AG04449 (cell line): ENCODE results near the gene MLH1.
"Not testable (repeated sequence)": the region's sequence is repeated elsewhere in the genome, so short reads cannot be mapped to it uniquely, and the experiment has no call there.

Source experiments
- CTCF ChIA-PET: fragments of 350-600 bp; formaldehyde crosslinking; extraction: SDS; loops from one replicate; lab custom pipeline; 2021; ENCODE audit warnings: antibody characterized with exemption; lab: Yijun Ruan, JAX
- POLR2A ChIA-PET: fragments of 400-600, 350-600 bp; formaldehyde crosslinking; extraction: SDS; loops from one replicate; lab custom pipeline; 2020; ENCODE audit warnings: antibody characterized with exemption, inconsistent platforms; lab: Yijun Ruan, JAX
- DNase-seq: peaks from one replicate; pipeline ENCODE4 v3.0.0-alpha.2; 2010; ENCODE audit warnings: low read depth, low spot score
- H3K4me3 ChIP-seq: 2 replicates; pipeline ENCODE4 v1.5.1; 2011; ENCODE audit warnings: low read depth, mild to moderate bottlenecking, control low read depth, low read length
- TF ChIP-seq, protein P1 (sequence below): IDR thresholded peaks from one replicate; pipeline ENCODE4 v1.5.1; 2011; ENCODE audit warnings: mild to moderate bottlenecking, moderate library complexity, low read length, control low read depth, inconsistent platforms; ENCODE audit not compliant: insufficient read depth; ENCODE audit errors: missing control alignments

MLH1 gene

DNA sequence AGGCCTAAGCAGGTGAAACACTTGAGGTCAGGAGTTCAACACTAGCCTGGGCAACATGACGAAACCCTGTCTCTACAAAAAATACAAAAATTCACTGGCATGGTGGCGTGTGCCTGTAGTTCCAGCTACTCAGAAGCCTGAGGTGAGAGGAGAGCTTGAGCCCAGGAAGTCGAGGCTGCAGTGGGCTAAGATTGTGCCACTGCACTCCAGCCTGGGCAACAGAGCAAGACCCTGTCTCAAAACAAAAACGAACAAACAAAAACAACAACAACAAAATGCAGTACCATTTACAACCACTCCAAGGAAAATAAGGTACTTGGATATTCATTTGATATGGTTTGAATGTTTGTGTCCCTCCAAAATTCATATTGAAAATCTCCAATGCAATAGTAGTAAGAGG, 32.8 kb upstream of the MLH1 start:
- POLR2A ChIA-PET, result no interaction called here
- no peak for DNase-seq

DNA sequence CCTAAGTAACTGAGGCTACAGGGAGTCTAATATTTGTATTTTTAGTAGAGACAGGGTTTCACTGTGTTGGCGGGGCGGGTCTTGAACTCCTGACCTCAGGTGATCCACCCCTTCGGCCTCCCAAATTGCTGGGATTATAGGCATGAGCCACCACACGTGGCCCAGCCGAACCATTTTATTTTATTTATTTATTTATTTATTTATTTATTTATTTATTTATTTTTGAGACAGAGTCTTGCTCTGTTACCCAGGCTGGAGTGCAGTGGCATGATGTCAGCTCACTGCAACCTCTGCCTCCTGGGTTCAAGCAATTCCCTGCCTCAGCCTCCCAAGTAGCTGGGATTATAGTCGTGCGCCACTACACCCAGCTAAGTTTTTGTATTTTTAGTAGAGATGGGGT, 30.3 kb upstream of the MLH1 start:
- DNase-seq, POLR2A ChIA-PET, H3K4me3 ChIP-seq: not testable (repeated sequence)
- CTCF ChIA-PET, result interaction anchor here (0.8 to 1.5 kb wide), 2 partner anchors 65 to 913 kb away, joined by 3 read pairs; no protein-coding TSS in a partner anchor

More for the DNA sequence above, 32.8 kb upstream of the MLH1 start:
- no peak overlapping the region for H3K4me3 ChIP-seq
- TF ChIP-seq, protein P1, sequence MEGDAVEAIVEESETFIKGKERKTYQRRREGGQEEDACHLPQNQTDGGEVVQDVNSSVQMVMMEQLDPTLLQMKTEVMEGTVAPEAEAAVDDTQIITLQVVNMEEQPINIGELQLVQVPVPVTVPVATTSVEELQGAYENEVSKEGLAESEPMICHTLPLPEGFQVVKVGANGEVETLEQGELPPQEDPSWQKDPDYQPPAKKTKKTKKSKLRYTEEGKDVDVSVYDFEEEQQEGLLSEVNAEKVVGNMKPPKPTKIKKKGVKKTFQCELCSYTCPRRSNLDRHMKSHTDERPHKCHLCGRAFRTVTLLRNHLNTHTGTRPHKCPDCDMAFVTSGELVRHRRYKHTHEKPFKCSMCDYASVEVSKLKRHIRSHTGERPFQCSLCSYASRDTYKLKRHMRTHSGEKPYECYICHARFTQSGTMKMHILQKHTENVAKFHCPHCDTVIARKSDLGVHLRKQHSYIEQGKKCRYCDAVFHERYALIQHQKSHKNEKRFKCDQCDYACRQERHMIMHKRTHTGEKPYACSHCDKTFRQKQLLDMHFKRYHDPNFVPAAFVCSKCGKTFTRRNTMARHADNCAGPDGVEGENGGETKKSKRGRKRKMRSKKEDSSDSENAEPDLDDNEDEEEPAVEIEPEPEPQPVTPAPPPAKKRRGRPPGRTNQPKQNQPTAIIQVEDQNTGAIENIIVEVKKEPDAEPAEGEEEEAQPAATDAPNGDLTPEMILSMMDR, result no peak
- CTCF ChIA-PET, result interaction anchor here (1.6 to 4.8 kb wide), 7 partner anchors 8 to 228 kb away, joined by 3 to 80 read pairs (median 20); no protein-coding TSS in a partner anchor

DNA sequence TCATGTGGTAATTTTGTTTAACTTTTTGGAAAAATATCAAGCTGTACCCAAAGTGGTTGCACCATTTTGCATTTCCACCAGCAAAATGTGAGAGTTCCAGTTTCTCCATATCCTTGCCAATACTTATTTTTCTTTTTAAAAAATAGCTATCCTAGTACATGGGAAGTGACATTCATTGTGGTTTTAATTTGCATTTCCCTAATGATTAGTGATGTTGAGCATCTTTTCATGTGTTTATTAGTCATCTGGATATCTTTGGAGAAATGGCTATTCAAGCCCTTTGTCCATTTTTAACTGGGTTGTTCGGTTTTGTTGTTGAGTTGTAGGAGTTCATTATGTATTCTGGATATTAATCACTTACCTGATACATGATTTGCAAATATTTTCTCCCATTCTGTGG, 29.0 kb upstream of the MLH1 start:
- TF ChIP-seq, protein P1, result no peak
- ChIA-PET CTCF (interaction anchor here (0.6 to 1.5 kb wide), 2 partner anchors 61 to 67 kb away, joined by 3 read pairs; no protein-coding TSS in a partner anchor), POLR2A (no interaction called here)
- no peak for DNase-seq
- no peak overlapping the region for H3K4me3 ChIP-seq

DNA sequence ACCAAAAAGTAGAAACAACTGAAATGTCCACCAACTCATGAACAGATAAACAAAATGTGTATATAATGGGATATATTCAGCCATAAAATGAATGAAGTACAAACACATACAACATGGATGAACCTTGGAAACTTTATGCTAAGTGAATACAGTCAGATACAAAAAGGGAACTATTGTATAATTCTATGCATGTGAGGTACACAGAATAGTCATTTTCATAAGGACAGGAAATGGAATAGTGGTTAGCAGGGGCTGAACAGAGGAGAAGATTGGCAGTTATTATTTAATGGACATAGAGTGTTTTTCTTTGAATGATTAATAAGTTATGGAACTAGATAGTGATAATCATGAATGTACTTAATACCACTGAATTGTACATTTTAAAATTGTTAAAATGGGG, 28.5 kb upstream of the MLH1 start:
- TF ChIP-seq, protein P1, result no peak
- no peak for DNase-seq
- POLR2A ChIA-PET, result no interaction called here
- H3K4me3 ChIP-seq, result no peak overlapping the region
- CTCF ChIA-PET, result no interaction called here

DNA sequence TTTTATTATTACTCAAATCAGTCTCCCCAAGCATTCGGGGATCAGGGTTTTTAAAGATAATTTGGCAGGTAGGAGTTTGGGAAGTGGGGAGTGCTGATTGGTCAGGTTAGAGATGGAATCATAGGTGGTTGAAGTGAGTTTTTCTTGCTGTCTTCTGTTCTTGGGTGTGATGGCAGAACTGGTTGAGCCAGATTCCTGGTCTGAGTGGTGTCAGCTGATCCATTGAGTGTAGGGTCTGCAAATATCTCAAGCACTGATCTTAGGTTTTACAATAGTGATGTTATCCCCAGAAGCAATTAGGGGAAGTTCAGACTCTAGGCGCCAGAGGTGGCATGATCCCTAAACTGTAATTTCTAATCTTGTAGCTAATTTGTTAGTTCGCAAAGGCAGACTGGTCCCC, 27.9 kb upstream of the MLH1 start:
- TF ChIP-seq, protein P1, result no peak
- CTCF ChIA-PET, result interaction anchor here (1.0 kb wide), 1 partner anchor 21 kb away, joined by 3 read pairs; the partner anchor contains the start of gene TRANK1

DNA sequence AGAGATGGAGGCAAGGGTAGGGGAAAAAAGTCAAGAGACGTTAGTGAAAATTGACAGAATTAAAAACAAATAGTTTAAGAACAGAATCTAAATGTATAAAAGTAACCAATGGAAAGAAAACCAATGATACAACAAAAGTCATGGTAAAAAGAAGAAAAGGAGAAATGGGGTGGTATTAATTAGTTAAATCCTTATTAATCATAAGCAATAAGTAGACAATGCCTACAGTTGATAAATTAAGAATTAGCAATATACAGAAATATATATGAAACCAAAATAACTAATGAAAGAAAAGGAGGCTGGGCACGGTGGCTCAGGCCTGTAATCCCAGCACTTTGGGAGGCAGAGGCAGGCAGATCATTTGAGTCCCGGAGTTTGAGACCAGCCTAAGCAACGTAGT, 24.2 kb upstream of the MLH1 start:
- ChIA-PET POLR2A (no interaction called here), CTCF (interaction anchor here (4.6 kb wide), 1 partner anchor 11 kb away, joined by 45 read pairs; no protein-coding TSS in a partner anchor)
- no peak overlapping the region for H3K4me3 ChIP-seq
- no peak for DNase-seq
- TF ChIP-seq, protein P1, result no peak

More for the DNA sequence above, 27.9 kb upstream of the MLH1 start:
- no peak overlapping the region for H3K4me3 ChIP-seq
- POLR2A ChIA-PET, result no interaction called here
- DNase-seq, result no peak
